Stimulated activated CD4-positive, alpha-beta T cell treated with anti-CD3 and anti-CD28 coated beads, Interleukin-1b, Interleukin-23, amount 100 ng/mL, for 1 hour (primary cell): ENCODE data around the gene FNBP1.
"Not testable (repeated sequence)": the region's sequence is repeated elsewhere in the genome, so short reads cannot be mapped to it uniquely, and the experiment has no call there.

Experiments used
- DNase-seq, 2 donors: peaks; one replicate each; pipeline ENCODE4 v3.0.0-alpha.2; 2020; ENCODE audit warnings: low read depth in 2 of 2

FNBP1 gene

GRCh38 chr9:130021842-130022241 lies 21.1 kb downstream of the FNBP1 start:
- DNase-seq, result not testable (repeated sequence)

GRCh38 chr9:130021123-130021522 lies 21.9 kb downstream of the FNBP1 start:
- no peak for DNase-seq

GRCh38 chr9:130020618-130021017 lies 22.4 kb downstream of the FNBP1 start:
- DNase-seq, result no peak

- DNase-seq, result no peak
Measured at GRCh38 chr9:130018265-130018664, 24.7 kb downstream of the FNBP1 start.

- DNase-seq, result not testable (repeated sequence)
Measured at GRCh38 chr9:130017510-130017909, 25.5 kb downstream of the FNBP1 start.

GRCh38 chr9:130017076-130017475 lies 25.9 kb downstream of the FNBP1 start:
- DNase-seq, result no peak

- no peak for DNase-seq
Measured at GRCh38 chr9:130015353-130016019, 27.5 kb downstream of the FNBP1 start.

GRCh38 chr9:130013326-130013725 lies 29.7 kb downstream of the FNBP1 start:
- no peak for DNase-seq

GRCh38 chr9:130010151-130010988 lies 32.6 kb downstream of the FNBP1 start:
- DNase-seq, result no peak

GRCh38 chr9:130009546-130009945 lies 33.4 kb downstream of the FNBP1 start:
- not testable (repeated sequence) for DNase-seq

- DNase-seq, result no peak
Measured at GRCh38 chr9:130008538-130008937, 34.5 kb downstream of the FNBP1 start.

- DNase-seq, result not testable (repeated sequence)
Measured at GRCh38 chr9:130006952-130007351, 36.0 kb downstream of the FNBP1 start.

GRCh38 chr9:130003943-130004552 lies 38.9 kb downstream of the FNBP1 start:
- DNase-seq, result no peak

GRCh38 chr9:130002320-130002719 lies 40.7 kb downstream of the FNBP1 start:
- DNase-seq, result no peak

GRCh38 chr9:130001190-130001589 lies 41.8 kb downstream of the FNBP1 start:
- no peak for DNase-seq

- DNase-seq, result no peak
Measured at GRCh38 chr9:129999141-129999510, 43.9 kb downstream of the FNBP1 start.

GRCh38 chr9:129998491-129999140 lies 44.4 kb downstream of the FNBP1 start:
- DNase-seq, result no peak

- not testable (repeated sequence) for DNase-seq
Measured at GRCh38 chr9:129997706-129998105, 45.3 kb downstream of the FNBP1 start.

GRCh38 chr9:129996161-129996830 lies 46.7 kb downstream of the FNBP1 start:
- DNase-seq, result no peak

GRCh38 chr9:129995409-129996160 lies 47.4 kb downstream of the FNBP1 start:
- DNase-seq, result no peak

- DNase-seq, result no peak
Measured at GRCh38 chr9:129994882-129995281, 48.1 kb downstream of the FNBP1 start.
